ENCODE data around the gene BTBD2.
"Not testable (repeated sequence)": the region's sequence is repeated elsewhere in the genome, so short reads cannot be mapped to it uniquely, and the experiment has no call there.

Gene BTBD2

GRCh38 chr19:2039959-2040646 is 24.6 kb upstream of the BTBD2 start:
- DNase-seq (ENCODE audit: low read depth in 2 of 2), result no peak

GRCh38 chr19:2039089-2039958 is 23.8 kb upstream of the BTBD2 start:
- DNase-seq (ENCODE audit: low read depth in 2 of 2), result no peak

- DNase-seq (ENCODE audit: low read depth in 2 of 2), result no peak
Observed at GRCh38 chr19:2038284-2039088, 23.0 kb upstream of the BTBD2 start.

GRCh38 chr19:2037651-2038255 is 22.2 kb upstream of the BTBD2 start:
- no peak for DNase-seq (ENCODE audit: low read depth in 2 of 2)

GRCh38 chr19:2036424-2036823 is 20.9 kb upstream of the BTBD2 start:
- DNase-seq (ENCODE audit: low read depth in 2 of 2), result no peak

- DNase-seq (ENCODE audit: low read depth in 2 of 2), result no peak
Observed at GRCh38 chr19:2035590-2035991, 20.1 kb upstream of the BTBD2 start.

- DNase-seq (ENCODE audit: low read depth in 2 of 2), result peak; percentile 68 to 70
Observed at GRCh38 chr19:2034729-2035589, 19.4 kb upstream of the BTBD2 start.

GRCh38 chr19:2034253-2034652 is 18.7 kb upstream of the BTBD2 start:
- not testable (repeated sequence) for DNase-seq (ENCODE audit: low read depth in 2 of 2)

GRCh38 chr19:2033825-2034159 is 18.3 kb upstream of the BTBD2 start:
- no peak for DNase-seq (ENCODE audit: low read depth in 2 of 2)

- no peak for DNase-seq (ENCODE audit: low read depth in 2 of 2)
Observed at GRCh38 chr19:2033115-2033824, 17.8 kb upstream of the BTBD2 start.

- no peak for DNase-seq (ENCODE audit: low read depth in 2 of 2)
Observed at GRCh38 chr19:2032296-2032941, 16.9 kb upstream of the BTBD2 start.

- no peak for DNase-seq (ENCODE audit: low read depth in 2 of 2)
Observed at GRCh38 chr19:2027361-2027760, 11.8 kb upstream of the BTBD2 start.

- no peak for DNase-seq (ENCODE audit: low read depth in 2 of 2)
Observed at GRCh38 chr19:2026770-2027169, 11.3 kb upstream of the BTBD2 start.

GRCh38 chr19:2022289-2022688 is 6.8 kb upstream of the BTBD2 start:
- DNase-seq (ENCODE audit: low read depth in 2 of 2), result no peak

- DNase-seq (ENCODE audit: low read depth in 2 of 2), result no peak
Observed at GRCh38 chr19:2021453-2022140, 6.1 kb upstream of the BTBD2 start.

GRCh38 chr19:2018752-2019151 is 3.2 kb upstream of the BTBD2 start:
- DNase-seq (ENCODE audit: low read depth in 2 of 2), result no peak

GRCh38 chr19:2016041-2016807 is 710 bp upstream of the BTBD2 start:
- DNase-seq (ENCODE audit: low read depth in 2 of 2), result peak in 1 of 2 donors; percentile 64

All from stimulated activated CD4-positive, alpha-beta T cell treated with anti-CD3 and anti-CD28 coated beads, Interleukin-15, amount 100 ng/mL, for 48 hours (primary cell).